ENCODE data around the gene IL27RA. TPM values are rescaled to one million over a fixed set of nuclear protein-coding genes. Genes with fewer than 3 reads are reported as not detected.
A peak's percentile ranks its signal among the peaks of the same experiment; 100 is the strongest.
"Not testable (repeated sequence)": the region's sequence is repeated elsewhere in the genome, so short reads cannot be mapped to it uniquely, and the experiment has no call there.

IL27RA gene
- total RNA-seq, 4 donors from 2014 or later: 1.0 to 10.0 (median 3.7) TPM

DNA sequence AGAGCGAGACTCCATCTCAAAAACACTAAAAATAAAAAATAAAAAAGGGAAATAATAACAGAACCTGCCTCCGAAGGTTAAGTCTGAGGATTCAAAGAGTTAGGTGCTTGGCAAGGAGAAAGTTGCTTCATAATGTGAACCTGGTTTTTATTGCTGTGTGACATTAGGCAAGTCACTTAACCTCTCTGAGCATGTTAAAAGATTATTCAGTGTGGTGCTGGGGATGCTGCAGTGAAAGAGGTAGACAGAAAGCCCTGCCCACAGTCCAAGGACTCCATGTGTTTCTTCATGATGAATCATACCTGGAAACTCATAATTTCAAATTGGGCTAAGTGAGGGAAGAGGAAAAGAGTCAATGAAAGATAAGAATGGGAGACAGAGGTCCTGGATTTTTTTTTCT, 2.4 kb downstream of the IL27RA start:
- intact Hi-C loops (cut with DNase I; ENCODE audit: low total_unique reads): no loop called here
- H3K4me3 ChIP-seq: no peak overlapping the region
- H3K36me3 ChIP-seq: no peaks in the 10 kb centered on the region
- H3K27ac ChIP-seq: no peak overlapping the region
- H3K9me3 ChIP-seq: no peaks in the 10 kb centered on the region
- H3K27me3 ChIP-seq: peaks cover 0 to 8% of the 10 kb centered on the region in 2 donors
- no peak for TF ChIP-seq POLR2A (IDR thresholded peaks at IDR 0.05)
- TF ChIP-seq, protein P1, sequence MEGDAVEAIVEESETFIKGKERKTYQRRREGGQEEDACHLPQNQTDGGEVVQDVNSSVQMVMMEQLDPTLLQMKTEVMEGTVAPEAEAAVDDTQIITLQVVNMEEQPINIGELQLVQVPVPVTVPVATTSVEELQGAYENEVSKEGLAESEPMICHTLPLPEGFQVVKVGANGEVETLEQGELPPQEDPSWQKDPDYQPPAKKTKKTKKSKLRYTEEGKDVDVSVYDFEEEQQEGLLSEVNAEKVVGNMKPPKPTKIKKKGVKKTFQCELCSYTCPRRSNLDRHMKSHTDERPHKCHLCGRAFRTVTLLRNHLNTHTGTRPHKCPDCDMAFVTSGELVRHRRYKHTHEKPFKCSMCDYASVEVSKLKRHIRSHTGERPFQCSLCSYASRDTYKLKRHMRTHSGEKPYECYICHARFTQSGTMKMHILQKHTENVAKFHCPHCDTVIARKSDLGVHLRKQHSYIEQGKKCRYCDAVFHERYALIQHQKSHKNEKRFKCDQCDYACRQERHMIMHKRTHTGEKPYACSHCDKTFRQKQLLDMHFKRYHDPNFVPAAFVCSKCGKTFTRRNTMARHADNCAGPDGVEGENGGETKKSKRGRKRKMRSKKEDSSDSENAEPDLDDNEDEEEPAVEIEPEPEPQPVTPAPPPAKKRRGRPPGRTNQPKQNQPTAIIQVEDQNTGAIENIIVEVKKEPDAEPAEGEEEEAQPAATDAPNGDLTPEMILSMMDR (IDR thresholded peaks at IDR 0.05): no peak
- no peaks in the 10 kb centered on the region for H3K4me1 ChIP-seq
- DNase-seq: no peak

DNA sequence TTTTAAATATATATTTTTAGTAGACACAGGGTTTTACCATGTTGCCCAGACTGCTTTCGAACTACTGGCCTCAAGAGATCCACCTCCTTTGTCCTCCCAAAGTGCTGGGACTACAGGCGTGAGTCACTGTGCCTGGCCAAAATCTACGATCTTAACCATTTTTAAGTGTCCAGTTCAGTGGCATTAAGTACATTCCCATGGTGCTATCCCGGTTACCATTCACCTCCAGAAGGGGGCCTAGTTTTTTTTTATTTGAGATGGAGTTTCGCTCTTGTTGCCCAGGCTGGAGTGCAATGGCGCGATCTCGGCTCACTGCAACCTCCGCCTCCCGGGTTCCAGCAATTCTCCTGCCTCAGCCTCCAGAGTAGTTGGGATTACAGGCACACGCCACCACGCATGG, 3.6 kb downstream of the IL27RA start:
- H3K9me3 ChIP-seq; H3K4me1 ChIP-seq; H3K36me3 ChIP-seq; H3K4me3 ChIP-seq; H3K27ac ChIP-seq; intact Hi-C loops (cut with DNase I; ENCODE audit: low total_unique reads); H3K27me3 ChIP-seq; DNase-seq: not testable (repeated sequence)

DNA sequence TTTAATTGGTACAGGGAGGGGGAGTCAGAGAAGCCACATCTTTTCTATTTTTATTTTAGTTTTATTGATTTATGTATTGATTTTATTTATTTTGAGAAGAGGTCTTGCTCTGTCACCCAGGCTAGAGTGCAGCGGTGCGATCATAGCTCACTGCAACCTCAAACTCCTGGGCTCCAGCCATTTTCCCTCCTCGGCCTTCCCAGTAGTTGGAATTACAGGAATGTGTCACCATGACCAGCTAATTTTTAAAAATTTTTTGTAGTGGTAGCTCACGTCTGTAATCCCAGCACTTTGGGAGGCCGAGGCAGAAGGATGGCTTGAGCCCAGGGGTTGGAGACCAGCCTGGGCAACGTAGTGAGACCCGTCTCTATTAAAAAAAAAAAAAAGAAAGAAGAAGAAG, 4.1 kb downstream of the IL27RA start:
- Histone ChIP-seq H3K9me3 (no peaks in the 10 kb centered on the region), H3K36me3 (no peaks in the 10 kb centered on the region), H3K4me1 (no peaks in the 10 kb centered on the region), H3K27me3 (peaks cover 0 to 8% of the 10 kb centered on the region in 2 donors), H3K27ac (no peak overlapping the region), H3K4me3 (no peak overlapping the region)
- intact Hi-C loops (cut with DNase I; ENCODE audit: low total_unique reads): no loop called here
- DNase-seq: no peak
- TF ChIP-seq, protein P1 (IDR thresholded peaks at IDR 0.05): no peak
- TF ChIP-seq POLR2A (IDR thresholded peaks at IDR 0.05): no peak

DNA sequence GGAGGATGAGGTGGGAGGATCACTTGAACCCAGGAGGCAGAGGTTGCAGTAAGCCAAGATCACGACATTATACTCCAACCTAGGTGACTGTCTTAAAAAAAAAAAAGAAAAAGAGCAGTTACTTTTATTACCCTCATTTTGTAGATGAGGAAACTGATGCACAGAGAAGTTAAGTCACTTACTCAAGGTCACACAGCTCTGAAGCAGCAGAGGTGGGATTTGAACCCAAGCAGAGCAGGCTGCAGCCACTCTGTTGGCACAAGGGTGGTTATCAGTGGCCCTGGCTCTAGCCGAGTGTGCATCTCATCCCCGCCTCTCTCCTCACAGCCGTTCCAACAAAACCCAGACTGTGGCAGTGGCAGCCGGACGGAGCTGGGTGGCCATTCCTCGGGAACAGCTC, 7.6 kb downstream of the IL27RA start:
- TF ChIP-seq POLR2A (IDR thresholded peaks at IDR 0.05): no peak
- TF ChIP-seq, protein P1 (IDR thresholded peaks at IDR 0.05): no peak
- no peaks in the 10 kb centered on the region for H3K36me3 ChIP-seq
- H3K9me3 ChIP-seq: no peaks in the 10 kb centered on the region
- no peak overlapping the region for H3K4me3 ChIP-seq
- no peaks in the 10 kb centered on the region for H3K27me3 ChIP-seq
- intact Hi-C loops (cut with DNase I; ENCODE audit: low total_unique reads): no loop called here
- no peak overlapping the region for H3K27ac ChIP-seq
- no peak for DNase-seq
- H3K4me1 ChIP-seq: no peaks in the 10 kb centered on the region

DNA sequence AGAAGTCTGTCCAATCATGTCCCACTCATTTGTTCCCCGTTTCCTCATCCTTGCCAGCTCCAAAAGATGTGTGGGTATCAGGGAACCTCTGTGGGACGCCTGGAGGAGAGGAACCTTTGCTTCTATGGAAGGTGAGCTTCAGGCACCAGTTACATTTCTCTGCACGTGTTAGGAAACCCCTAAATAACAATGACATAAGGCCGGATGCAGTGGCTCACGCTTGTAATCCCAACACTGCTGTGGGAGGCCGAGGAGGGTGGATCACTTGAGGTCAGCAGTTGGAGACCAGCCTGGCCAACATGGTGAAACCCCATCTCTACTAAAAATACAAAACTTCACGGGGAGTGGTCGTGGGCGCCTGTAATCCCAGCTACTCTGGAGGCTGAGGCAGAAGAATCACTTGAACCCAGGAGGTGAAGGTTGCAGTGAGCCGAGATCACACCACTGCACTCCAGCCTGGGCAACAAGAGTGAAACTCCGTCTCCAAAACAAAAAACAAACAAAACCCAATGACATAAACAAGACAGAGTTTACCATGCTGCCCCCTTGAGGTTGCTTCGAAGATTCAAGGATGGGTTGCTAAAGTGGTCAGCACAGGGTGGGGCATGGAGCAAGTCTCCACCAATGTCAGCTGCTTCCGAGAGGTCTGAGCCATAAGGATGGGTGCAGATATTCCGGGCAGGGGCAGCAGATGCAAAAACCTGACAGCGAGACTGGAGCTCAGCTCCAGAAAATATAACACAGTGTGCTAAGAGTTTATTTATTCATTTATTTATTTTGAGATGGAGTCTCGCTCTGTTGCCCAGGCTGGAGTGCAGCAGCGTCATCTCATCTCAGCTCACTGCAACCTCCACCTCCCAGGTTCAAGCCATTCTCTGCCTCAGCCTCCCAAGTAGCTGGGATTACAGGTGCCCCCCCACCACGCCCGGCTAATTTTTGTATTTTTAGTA, 11.4 kb downstream of the IL27RA start:
- DNase-seq: peak in 1 of 2 donors; percentile 42
- intact Hi-C loops (cut with DNase I; ENCODE audit: low total_unique reads); H3K27ac ChIP-seq: not testable (repeated sequence)

DNA sequence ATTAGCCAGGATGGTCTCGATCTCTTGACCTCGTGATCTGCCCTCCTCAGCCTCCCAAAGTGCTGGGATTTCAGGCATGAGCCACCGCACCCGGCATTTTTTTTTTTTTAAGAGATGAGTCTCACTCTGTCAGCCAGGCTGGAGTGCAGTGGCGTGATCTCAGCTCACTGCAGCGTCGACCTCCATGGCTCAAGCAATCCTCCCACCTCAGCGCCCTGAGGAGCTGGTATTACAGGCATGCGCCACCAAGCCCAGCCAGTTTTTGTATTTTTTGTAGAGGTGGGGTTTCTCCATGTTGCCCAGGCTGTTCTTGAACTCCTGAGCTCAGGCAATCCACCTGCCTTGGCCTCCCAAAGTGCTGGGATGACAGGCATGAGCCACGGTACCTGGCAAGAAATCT, 16.3 kb downstream of the IL27RA start:
- DNase-seq: not testable (repeated sequence)

More for the DNA sequence above, 11.4 kb downstream of the IL27RA start:
- not testable (repeated sequence) for H3K36me3 ChIP-seq, H3K9me3 ChIP-seq, H3K27me3 ChIP-seq, H3K4me1 ChIP-seq, H3K4me3 ChIP-seq
- TF ChIP-seq, protein P1 (IDR thresholded peaks at IDR 0.05): peak; percentile 34 to 57 (median 48)

More for the DNA sequence above, 16.3 kb downstream of the IL27RA start:
- H3K4me1 ChIP-seq; H3K27me3 ChIP-seq; H3K36me3 ChIP-seq; H3K4me3 ChIP-seq; intact Hi-C loops (cut with DNase I; ENCODE audit: low total_unique reads); H3K27ac ChIP-seq; H3K9me3 ChIP-seq: not testable (repeated sequence)

All from uterus (tissue), 4 donors.